ENCODE data around the gene TBC1D16.

The TBC1D16 gene, protein sequence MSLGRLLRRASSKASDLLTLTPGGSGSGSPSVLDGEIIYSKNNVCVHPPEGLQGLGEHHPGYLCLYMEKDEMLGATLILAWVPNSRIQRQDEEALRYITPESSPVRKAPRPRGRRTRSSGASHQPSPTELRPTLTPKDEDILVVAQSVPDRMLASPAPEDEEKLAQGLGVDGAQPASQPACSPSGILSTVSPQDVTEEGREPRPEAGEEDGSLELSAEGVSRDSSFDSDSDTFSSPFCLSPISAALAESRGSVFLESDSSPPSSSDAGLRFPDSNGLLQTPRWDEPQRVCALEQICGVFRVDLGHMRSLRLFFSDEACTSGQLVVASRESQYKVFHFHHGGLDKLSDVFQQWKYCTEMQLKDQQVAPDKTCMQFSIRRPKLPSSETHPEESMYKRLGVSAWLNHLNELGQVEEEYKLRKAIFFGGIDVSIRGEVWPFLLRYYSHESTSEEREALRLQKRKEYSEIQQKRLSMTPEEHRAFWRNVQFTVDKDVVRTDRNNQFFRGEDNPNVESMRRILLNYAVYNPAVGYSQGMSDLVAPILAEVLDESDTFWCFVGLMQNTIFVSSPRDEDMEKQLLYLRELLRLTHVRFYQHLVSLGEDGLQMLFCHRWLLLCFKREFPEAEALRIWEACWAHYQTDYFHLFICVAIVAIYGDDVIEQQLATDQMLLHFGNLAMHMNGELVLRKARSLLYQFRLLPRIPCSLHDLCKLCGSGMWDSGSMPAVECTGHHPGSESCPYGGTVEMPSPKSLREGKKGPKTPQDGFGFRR

DNA sequence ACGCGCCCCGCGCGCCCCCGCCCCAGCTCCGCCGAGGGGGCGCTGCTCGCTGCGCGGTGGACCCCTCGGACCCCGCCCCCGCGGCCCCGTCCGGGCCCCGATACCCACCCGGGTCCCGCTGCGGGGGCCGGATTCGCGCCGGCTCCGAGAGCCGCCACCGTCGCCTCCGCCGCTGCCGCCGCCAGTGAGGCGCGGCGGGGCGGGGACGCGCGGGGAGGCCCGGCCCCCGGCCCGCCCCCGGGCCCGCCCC is at the start of gene TBC1D16:
TSS of gene TBC1D16 (minus strand) at position 186 of the 250 bp plus-strand sequence. CDS start 22,325 bp downstream, outside the sequence.
- no peak for DNase-seq (ENCODE audit: low spot score)

DNA sequence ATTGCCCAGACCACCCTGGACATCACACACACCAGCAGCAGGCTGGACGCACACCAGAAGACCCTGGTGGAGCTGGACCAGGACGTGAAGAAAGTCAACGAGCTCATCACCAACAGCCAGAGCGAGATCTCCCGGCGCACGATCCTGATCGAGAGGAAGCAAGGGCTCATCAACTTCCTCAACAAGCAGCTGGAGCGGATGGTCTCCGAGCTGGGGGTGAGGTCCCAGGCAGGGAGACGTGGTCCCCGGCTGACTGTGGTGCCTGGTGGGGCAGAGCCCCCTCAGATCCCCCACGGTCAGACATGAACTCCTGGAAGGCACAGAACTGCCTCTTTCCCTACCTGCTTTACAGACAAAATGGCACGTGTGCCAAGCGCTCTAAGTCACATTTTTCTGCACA is 49.1 kb upstream of the TBC1D16 start:
- DNase-seq (ENCODE audit: low spot score) = no peak

DNA sequence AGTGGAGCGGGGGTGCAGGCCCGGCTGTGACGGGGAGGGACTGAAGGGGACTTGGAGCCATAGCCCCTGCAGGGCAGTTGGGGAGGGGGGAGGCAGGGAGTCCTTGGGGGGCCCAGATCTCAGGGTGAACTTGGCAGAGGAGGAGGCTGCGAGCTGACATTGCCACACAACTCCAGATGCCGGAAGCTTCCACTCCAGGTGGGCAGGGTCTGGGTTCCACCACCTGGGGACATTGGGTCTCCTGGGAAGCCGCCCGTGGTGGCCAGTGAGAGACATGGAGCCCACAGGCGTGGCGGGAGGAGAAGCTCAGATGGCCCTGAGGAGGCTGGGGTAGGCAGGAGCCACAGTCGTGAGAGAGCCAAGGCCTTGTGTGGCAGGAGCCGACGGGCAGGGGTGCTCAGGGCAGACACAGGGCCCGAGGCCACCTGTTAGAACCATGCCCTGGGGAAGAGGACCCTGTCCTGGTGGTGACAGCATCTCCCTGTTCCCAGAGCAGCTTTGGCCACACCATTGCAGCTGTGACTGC is 47.5 kb upstream of the TBC1D16 start:
- no peak for DNase-seq (ENCODE audit: low spot score)

DNA sequence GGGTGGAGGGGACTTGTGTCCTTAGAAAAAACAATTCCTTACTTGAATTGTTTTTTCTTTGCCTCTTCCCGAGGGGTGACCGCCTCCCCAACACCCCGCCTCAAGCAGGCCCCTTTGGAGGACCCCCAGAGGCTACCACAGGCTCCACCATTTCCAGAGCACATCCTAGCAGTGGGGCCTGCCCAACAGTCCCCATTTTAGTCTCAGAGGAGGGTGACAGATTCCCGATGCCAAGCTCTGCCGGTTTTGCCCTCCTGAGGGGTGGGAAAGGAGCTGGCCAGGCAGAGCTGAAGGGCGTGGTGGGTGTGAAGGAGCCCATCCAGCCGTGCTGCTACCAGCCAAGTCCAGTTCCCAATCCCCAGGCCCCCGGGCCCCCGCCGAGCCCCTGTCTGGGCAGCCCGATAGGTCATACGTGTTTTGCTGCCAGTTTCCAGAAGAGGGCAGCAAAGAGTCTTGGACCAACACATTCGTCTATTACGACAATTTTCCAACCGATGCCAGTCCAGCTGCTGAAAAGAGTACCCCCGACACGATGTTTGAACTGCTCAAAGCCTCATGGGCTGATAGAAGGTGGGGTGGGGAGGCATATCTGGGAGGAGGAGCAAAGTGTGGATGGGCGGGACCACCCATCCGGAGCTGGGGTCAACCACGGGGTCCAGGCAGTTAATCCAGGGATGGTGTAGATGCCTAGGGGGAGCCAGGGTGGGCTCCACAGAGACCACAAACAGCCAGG is 46.9 kb upstream of the TBC1D16 start:
- peak; percentile 89 for DNase-seq (ENCODE audit: low spot score)

DNA sequence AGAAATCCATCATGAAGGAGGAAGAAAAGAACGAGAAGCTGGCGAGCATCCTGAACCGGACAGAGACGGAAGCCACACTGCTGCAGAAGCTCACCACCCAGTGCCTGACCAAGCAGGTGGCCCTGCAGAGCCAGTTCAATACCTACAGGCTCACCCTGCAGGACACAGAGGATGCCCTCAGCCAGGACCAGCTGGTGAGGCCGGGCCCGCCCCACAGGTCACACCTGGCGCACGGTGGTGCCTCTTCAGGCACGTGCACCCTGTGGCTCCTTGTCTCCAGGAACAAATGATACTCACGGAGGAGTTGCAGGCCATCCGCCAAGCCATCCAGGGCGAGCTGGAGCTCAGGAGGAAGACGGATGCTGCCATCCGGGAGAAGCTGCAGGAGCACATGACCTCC is 45.9 kb upstream of the TBC1D16 start:
- DNase-seq (ENCODE audit: low spot score) = no peak

DNA sequence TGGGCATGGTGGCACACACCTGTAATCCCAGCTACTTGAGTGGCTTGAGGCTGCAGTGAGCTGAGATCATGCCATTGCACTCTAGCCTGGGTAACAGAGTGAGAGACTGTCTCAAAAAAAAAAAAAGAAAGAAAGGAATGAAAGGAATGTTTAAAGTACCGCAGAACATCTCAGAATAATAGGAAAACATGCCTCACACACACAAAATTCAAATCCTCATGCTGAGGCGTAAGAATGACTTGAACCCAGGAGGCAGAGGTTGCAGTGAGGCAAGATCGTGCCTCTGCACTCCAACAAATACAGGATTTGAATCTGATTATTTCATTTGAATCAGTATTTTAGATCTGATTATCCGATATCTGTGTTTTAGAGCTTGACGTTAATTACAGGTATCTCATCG is 44.4 kb upstream of the TBC1D16 start:
- no peak for DNase-seq (ENCODE audit: low spot score)

DNA sequence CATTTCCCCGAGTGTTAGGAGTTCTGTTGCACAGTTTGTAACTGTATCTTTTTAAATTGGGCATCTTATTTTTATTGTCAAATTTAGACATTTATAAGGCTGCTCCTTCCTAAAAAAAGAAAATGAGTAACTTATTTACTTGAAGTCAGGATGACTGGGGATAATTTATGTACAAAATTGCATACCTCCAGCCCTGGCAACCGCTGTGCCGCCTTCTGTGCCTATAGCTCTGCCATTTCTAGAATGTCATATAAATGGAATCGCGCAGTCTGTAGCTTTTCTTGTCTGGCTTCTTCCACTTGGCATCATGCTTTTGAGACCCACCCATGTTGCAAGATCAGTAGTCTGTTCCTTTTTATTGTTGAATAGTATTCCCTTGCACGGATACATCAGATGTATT is 36.7 kb upstream of the TBC1D16 start:
- DNase-seq (ENCODE audit: low spot score) = no peak

DNA sequence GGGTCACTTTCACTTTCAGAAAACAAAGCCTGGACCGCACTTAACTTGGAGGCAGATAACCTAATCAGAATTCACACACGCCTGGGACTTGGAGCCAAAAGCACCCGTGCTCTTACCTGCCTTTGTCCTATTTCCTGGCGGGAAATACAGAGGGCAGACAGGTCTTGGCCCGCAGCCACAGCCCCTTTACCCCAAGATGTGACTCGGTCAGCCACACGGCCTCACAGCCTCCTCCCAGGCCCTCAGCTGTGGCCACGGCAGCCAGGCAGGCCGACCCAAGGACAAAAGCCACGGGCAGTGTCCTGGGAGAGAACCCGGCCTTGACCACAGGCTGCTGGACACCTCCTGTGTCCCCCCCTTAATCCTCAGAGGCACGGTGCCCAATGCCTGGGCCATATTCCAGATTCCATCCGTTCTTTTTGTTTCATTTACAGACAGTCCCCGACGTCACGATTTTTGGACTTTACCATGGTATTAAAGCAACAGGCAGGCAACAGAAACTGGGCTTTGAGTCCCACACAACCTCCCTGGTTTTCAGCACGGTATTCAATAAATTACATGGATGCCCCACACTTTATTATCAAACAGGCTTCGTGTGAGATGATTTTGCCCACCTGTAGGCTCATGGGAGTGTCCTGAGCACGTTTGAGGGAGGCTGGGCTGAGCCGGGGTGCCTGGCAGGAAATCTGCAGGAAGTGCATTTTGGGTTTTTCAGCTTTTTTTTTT is 35.6 kb upstream of the TBC1D16 start:
- no peak for DNase-seq (ENCODE audit: low spot score)

DNA sequence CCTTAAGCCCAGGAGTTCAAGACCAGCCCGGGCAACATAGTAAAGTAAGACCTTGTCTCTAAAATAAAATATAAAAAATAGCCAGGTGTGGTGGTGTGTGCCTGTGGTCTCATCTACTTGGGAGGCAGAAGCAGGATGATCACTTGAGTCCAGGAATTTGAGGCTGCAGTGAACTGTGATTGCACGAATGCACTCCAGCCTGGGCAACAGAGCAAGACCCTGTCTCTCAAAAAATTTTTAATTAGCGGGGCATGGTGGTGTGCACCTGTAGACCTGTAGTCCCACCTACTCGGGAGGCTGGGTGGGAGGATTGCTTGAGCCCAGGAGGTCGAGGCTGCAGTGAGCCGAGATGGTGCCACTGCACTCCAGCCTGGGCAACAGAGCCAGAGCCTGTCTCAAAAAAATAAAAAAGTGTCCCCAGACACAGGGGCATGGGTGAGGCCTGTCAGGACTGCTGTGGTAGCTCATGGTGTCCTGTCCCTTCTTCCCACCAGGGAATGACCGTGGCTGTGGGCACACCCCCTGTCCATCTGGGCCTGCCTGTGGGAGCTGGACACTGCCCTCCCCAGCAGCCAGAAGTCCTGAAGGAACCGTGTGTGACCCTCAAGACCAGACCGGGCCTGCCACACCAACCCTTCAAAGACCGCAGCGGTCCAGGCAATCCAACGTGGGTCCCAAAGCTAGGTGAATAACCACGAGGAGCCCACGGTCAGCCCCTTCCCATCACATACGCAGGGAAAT is 34.9 kb upstream of the TBC1D16 start:
- DNase-seq (ENCODE audit: low spot score) = no peak

DNA sequence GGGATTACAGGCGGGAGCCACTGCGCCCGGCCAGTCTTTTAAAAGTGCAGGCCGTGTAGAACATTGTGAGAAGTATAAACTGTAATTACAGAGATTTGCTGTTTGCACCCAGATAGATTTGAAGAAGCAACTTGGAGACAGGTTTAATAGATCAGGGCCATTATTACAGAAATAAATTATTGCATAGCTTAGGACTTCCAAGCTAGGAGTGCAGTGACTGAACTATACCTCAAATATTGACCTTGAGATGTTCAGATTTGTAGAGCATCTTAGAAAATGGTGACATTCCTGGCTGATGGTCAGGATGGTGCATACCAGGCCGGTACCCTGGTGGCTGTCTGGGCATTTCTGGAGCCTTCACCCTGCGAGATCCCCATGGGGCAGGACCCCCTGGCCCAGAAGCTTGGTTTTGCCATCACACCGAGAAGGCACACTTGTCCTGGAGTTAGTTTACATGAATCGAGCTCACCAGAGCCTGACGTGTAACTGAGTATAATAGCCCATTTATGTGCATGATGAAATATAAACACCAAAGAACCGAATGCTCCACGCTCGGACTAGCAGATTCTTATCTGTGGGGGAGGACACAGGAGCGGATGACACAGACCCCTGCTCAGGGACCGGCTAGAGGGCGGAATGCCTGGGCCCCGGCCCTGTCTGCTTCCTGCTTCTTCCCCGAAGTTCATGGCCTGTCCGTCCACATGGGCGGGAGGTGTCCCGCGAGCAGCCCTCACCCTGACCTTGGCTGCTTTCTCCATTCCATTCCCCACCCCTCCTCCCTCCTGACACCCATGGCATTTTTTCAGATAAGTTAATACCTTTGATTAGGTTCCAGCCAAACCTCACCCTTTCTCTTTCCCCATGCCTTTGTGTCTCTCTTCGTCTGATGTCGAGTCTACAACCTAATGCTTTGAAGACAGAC is 32.9 kb upstream of the TBC1D16 start:
- DNase-seq (ENCODE audit: low spot score) = no peak

DNA sequence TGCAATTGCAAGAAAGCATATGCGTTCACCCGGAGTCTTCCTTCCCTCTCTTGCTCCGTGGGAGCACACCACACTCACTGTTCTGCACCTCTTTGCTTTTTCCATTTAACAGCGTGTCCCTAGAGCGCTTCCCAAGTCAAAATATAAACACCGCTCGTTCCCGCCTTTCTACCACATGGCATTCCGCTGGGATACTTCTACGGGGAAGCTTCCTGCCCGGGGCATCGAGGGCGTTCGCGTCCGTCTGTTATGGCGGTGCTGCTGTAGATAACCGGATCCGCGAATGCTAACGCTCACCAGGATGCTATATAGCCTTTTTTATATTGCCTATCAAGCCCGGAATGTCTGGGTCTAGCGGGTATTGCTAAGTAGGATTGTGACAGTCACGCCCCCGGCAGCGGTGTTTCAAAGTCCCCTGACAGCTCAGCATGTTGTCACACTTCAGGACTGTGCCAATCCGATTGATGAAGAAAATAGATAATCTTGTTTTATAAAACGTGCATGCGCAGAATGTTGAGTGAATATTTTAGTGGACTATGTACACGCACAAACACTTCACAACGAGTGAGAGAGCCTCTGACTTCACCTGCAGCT is 31.8 kb upstream of the TBC1D16 start:
- no peak for DNase-seq (ENCODE audit: low spot score)

DNA sequence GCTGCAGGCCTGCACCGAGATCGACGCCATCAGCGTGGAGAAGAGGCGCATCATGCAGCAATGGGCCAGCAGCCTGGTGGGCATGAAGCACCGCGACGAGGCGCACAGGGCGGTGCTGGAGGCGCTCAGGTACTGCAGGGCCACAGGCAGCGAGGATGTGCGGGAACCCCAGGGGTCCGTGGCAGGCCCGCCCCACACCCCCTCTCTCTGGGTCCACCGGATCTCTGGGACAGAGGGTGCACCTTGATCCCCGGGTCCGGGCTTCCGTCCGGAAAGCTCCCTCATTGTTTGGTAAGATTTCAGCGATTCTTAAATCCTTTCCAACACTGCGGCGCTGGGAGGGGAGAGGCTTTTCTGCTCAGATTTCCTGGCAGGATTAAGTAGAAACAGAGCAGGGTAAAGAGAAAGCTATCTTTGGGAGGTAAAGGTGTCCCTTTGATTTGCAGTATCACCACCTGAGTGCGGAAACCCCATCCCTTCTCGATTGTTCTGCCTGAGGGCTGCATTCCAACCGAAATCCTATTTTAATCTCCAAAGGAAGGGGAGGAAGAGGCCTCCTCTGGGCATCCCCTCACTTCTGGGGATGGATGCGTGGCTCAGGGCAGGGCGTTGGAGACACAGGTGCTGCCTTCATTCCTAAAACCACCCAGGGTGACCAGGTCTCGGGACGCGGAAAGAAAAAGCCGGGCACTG is 30.0 kb upstream of the TBC1D16 start:
- peak; percentile 55 for DNase-seq (ENCODE audit: low spot score)

DNA sequence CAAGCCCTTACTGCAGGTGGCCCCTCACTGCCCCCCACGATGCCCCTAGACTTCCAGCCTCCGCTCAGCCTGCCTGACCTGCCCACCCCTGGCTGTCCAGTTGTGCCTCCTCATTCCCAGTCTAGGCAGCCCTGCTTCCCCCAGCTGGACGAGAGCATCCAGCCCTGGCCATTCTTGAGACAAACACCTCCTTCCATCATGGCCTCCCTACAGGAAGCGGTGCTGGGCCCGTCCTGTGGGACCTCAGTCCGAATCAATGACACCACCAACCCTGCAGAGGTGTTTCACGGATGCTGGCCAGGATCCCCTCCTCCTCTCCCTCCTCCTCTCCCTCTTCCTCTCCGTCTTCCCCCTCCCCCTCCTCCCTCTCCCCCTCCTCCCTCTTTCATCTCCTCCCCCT is 29.0 kb upstream of the TBC1D16 start:
- no peak for DNase-seq (ENCODE audit: low spot score)

DNA sequence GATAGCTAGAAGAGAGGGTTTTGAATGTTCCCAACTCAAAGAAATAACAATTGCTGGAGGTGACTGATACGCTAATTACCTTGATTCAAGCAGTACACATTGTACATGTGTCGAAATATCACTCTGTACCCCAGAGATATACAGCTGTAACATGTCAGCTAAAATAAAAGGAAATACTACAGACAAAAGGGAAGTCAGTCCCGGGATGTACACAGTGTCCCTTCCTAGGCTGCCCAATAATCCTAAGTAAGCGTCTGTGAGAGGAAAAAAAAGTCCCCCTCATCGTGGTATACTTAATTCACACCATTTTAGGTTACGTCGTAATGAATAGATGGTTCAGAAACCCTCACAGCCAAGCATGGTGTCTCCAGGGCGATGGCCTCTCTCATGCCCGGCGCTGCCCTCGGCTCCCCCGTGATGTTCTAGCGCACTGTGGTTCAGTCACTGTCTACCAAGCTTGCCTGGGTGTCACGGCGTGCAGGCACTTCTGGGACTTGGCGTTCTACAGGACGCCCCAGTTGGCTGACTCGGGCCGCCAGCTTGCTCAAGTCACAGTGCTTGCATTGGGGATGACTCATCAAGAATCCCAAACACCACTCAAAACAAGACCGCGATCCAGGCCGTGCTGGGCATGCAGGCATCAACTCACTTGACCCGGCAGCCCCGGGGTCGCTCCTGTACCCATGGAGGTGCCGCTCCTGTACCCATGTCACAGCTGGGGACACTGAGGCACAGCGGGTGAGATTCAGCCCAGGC is 28.3 kb upstream of the TBC1D16 start:
- DNase-seq (ENCODE audit: low spot score) = no peak

DNA sequence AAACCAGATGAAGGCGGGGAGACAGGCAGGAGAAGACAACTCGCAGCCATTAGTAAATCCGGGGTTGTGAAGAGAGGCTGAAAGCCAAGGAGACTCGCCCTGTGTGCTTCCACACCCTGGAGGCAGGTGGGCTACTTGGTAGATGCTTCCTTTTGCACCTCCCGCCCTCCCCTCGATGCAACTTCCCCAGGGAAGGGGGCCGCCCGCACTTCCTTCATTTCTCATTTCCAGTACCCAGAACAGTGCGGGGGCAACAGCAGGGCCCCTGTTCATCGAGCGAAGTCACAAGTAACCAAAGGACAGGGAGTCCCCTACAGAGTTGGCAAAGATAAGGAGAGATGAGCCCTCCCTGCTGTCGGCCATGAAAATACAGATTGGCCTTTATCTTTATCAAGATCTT is 25.7 kb upstream of the TBC1D16 start:
- DNase-seq (ENCODE audit: low spot score) = no peak

DNA sequence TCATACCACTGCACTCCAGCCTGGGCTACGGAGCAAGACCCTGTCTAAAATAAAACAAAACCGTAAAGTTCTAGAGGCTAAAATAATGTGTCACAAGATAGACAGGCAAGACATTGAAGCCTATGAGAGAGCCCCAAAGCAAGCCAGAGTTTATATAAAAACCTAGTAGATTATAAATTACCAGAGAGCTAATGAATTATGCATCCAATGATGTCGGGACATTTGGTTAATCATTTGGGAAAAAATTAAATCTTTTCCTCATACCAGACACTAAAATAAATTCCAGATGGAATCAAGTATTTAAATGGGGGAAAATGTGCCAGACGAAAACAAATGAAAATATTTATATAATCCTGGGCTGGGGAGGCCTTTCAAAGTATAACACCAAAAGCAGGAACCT is 25.0 kb upstream of the TBC1D16 start:
- no peak for DNase-seq (ENCODE audit: low spot score)

DNA sequence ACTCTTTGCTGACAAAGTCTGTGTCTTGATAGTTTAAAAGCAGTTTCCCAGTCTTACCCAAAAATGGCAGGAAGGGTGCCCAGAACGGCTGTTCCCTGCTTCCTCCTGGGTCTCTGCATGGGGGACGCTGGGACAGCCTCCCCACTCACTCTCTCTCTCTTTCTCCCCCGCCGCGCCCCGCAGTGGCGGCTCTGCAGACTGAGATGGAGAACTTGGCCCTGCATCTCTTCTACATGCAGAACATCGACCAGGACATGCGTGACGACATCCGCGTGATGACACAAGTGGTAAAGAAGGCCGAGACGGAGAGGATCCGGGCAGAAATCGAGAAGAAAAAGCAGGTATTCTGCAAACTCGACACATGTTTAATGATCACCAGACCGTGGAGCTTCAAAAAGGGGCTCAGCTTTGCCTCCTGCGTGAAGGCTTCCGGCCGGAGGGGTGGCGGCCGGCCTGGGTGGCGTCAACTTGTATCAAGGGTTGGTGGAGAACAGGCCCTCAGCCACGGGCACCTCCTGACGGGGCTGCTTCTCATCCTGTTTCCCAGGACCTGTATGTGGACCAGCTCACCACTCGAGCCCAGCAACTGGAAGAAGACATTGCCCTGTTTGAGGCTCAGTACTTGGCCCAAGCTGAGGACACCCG is 22.8 kb upstream of the TBC1D16 start:
- DNase-seq (ENCODE audit: low spot score) = no peak

DNA sequence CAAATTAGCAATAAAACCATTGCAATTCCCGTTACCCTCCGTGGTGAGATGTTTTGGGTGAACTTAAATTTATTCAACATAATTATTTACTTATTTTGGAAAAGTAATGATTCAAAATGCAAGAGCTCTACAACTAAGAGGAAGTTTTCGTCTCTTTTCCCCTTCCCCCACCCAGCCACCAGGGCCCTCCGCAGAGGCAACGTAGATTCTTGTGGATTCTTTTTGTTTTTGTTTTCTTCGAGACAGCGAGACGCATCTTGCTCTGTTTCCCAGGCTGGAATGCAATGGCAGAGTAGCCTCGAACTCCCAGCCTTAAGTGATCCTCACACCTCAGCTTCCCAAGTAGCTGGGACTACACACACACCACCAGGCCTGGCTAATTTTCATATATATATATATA is 19.9 kb upstream of the TBC1D16 start:
- DNase-seq (ENCODE audit: low spot score) = no peak
